ENCODE results near the gene NINJ2.
A peak's percentile ranks its signal among the peaks of the same experiment; 100 is the strongest.
"Not testable (repeated sequence)": the region's sequence is repeated elsewhere in the genome, so short reads cannot be mapped to it uniquely, and the experiment has no call there.

NINJ2 gene

GRCh38 chr12:639988-640387, 23.3 kb downstream of the NINJ2 start:
- DNase-seq, result no peak

GRCh38 chr12:639566-639965, 23.7 kb downstream of the NINJ2 start:
- DNase-seq, result no peak

GRCh38 chr12:638953-639557, 24.2 kb downstream of the NINJ2 start:
- peak; percentile 48 for DNase-seq

GRCh38 chr12:636632-637031, 26.6 kb downstream of the NINJ2 start:
- no peak for DNase-seq

- DNase-seq, result no peak
Measured at GRCh38 chr12:633731-634130, 29.5 kb downstream of the NINJ2 start.

- peak; percentile 32 for DNase-seq
Measured at GRCh38 chr12:632102-632696, 31.0 kb downstream of the NINJ2 start.

- peak; percentile 88 for DNase-seq
Measured at GRCh38 chr12:630656-631632, 32.3 kb downstream of the NINJ2 start.

GRCh38 chr12:628742-629078, 34.5 kb downstream of the NINJ2 start:
- DNase-seq, result not testable (repeated sequence)

- no peak for DNase-seq
Measured at GRCh38 chr12:627863-628741, 35.1 kb downstream of the NINJ2 start.

- no peak for DNase-seq
Measured at GRCh38 chr12:627285-627684, 36.0 kb downstream of the NINJ2 start.

GRCh38 chr12:625998-626397, 37.2 kb downstream of the NINJ2 start:
- no peak for DNase-seq

- no peak for DNase-seq
Measured at GRCh38 chr12:623865-624372, 39.3 kb downstream of the NINJ2 start.

GRCh38 chr12:623172-623864, 39.9 kb downstream of the NINJ2 start:
- DNase-seq, result no peak

GRCh38 chr12:622416-622815, 40.8 kb downstream of the NINJ2 start:
- peak; percentile 73 for DNase-seq

- DNase-seq, result no peak
Measured at GRCh38 chr12:619346-619745, 43.9 kb downstream of the NINJ2 start.

- DNase-seq, result no peak
Measured at GRCh38 chr12:618605-619004, 44.6 kb downstream of the NINJ2 start.

- DNase-seq, result peak; percentile 91
Measured at GRCh38 chr12:617304-617915, 45.8 kb downstream of the NINJ2 start.

- no peak for DNase-seq
Measured at GRCh38 chr12:615620-616019, 47.6 kb downstream of the NINJ2 start.

GRCh38 chr12:614411-614970, 48.8 kb downstream of the NINJ2 start:
- peak; percentile 61 for DNase-seq

GRCh38 chr12:613996-614395, 49.2 kb downstream of the NINJ2 start:
- peak; percentile 61 for DNase-seq

- no peak for DNase-seq
Measured at GRCh38 chr12:612886-613285, 50.4 kb downstream of the NINJ2 start.
